ENCODE results near the gene PHETA1. TPM values are rescaled to one million over a fixed set of nuclear protein-coding genes. Genes with fewer than 3 reads are reported as not detected.

The PHETA1 gene
- total and polyA plus RNA-seq, 10 of the 15 experiments (the other 5 are each of a cell fraction or from before 2014, with no cell fraction given) = 0.02 to 1.3 (median 0.51) TPM; not detected in 1

GRCh38 chr12:111410431-111411184 is 41.7 kb upstream of the PHETA1 start:
- peak overlapping the region; percentile 96 for H3K4me2 ChIP-seq (ENCODE audit: control insufficient read depth, insufficient read depth)
- H3K4me1 ChIP-seq (ENCODE audit: control insufficient read depth, insufficient read depth, low read length) = peaks cover 49% of the 10 kb centered on the region
- 28% methylated on average over 12 of the region's 12 CpGs for WGBS (ENCODE audit: insufficient coverage, insufficient replicate concordance, low lambda C conversion rate, missing lambda C conversion rate)
- peak overlapping the region; percentile 91 for H3K27ac ChIP-seq (ENCODE audit: control insufficient read depth, insufficient read depth)
- peak; percentile 54 for FAIRE-seq
- H4K20me1 ChIP-seq (ENCODE audit: control insufficient read depth, insufficient read depth) = peaks cover 18% of the 10 kb centered on the region
- no peak for DNase-seq (ENCODE audit: low read depth, low spot score)
- H2AFZ ChIP-seq (ENCODE audit: control insufficient read depth, low read depth, low read length) = no peak overlapping the region
- H3K9ac ChIP-seq (ENCODE audit: control insufficient read depth, insufficient read depth, low read length) = peak overlapping the region; percentile 95
- peaks cover 2 to 14% of the 10 kb centered on the region in 2 experiments for H3K36me3 ChIP-seq (ENCODE audit: control insufficient read depth in 2 of 2, insufficient read depth in 2 of 2, low read length in 1 of 2)
- H3K9me3 ChIP-seq (replicated peaks; ENCODE audit: control insufficient read depth, insufficient read depth, low read length) = no peaks in the 10 kb centered on the region
- ChIA-PET SMC1A (ENCODE audit: uncharacterized antibody, unreplicated experiment) (interaction anchor here (1.3 to 22.6 kb wide), 7 partner anchors 7 to 46 kb away, joined by 4 to 605 read pairs (median 40); no protein-coding TSS in a partner anchor), RAD21 (ENCODE audit: unreplicated experiment) (interaction anchor here (3.0 to 19.6 kb wide), 3 partner anchors 13 to 34 kb away, joined by 22 to 804 read pairs (median 41); no protein-coding TSS in a partner anchor), POLR2A (interaction anchor here (0.6 to 13.2 kb wide), 6 partner anchors 13 to 638 kb away, joined by 4 to 188 read pairs (median 9); no protein-coding TSS in a partner anchor), CTCF (interaction anchor here (3.3 to 27.0 kb wide), 5 partner anchors 13 to 40 kb away, joined by 23 to 1117 read pairs (median 29); no protein-coding TSS in a partner anchor)
- peak overlapping the region; percentile 96 for H3K4me3 ChIP-seq
- TF ChIP-seq NR2F1 (conservative IDR thresholded peaks at IDR 0.05) (no peak; the same call in 1 of the 2 replicates), SMARCA5 (IDR thresholded peaks at IDR 0.05) (peak; percentile 95), SPI1 (IDR thresholded peaks at IDR 0.05; ENCODE audit: borderline replicate concordance, insufficient read depth, low read depth, low read length) (peak; percentile 19; the same call in 1 of the 2 replicates), SIX5 (IDR thresholded peaks at IDR 0.05; ENCODE audit: low read depth, low read length, severe bottlenecking) (no peak), SREBF2 (IDR thresholded peaks at IDR 0.05; ENCODE audit: low read length) (no peak), SKIL (IDR thresholded peaks at IDR 0.05; ENCODE audit: low read depth, poor library complexity, severe bottlenecking) (peak; percentile 41), ZBTB40 (IDR thresholded peaks at IDR 0.05; ENCODE audit: borderline replicate concordance) (peak; percentile 37; the same call in 1 of the 2 replicates), SMAD5 (IDR thresholded peaks at IDR 0.05; ENCODE audit: low read depth) (no peak)
- no TSS peak for BruUV-seq (replicated peaks)
- intact Hi-C loops (cut with micrococcal nuclease; ENCODE audit: unreplicated experiment) = no loop called here
- in situ Hi-C loops (cut with MboI) = no loop called here
- ATAC-seq = no peak
- no peaks in the 10 kb centered on the region for H3K27me3 ChIP-seq (replicated peaks in 1 of 2; ENCODE audit: control insufficient read depth in 2 of 2, insufficient read depth in 2 of 2, low read length in 1 of 2)
- peaks cover 95% of the 10 kb centered on the region for H3K79me2 ChIP-seq (ENCODE audit: control insufficient read depth, insufficient read depth, low read length)

Measured in GM12878 (cell line).